ENCODE data around the gene EPB41L1.

EPB41L1 gene

DNA sequence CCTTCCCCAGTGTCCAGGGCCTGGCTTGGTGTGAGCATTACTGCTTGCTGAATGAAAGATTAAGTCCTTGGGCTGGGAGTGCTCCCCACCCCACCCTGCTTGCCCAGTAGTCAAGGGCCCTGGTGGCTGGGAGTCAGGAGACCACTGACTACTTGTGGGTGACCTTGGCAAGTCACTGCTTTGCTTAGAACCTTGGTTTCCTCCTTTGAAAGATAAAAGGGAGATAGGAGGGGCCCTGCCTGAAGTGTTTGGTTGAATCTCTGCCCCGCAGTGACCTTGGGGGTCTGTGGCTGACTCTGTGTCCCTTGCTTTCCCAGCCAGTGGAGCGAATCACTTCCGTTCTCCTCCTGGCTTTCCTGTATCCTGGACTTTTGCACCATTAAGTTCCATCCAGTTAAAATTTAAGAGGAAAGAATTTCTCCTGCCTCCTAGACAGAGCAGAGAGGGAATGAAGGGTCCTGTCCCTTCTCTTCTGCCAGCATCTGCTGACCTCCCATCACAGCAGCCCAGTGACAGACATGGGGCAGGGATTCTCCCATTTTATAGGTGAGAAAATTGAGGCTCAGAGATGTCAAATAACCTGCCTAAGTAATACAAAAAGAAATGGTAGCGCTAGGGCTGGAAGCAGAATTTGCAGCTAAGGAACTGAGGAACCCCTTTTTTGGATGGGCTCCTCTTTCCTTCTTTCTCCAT lies 3.5 kb upstream of the EPB41L1 start:
- Histone ChIP-seq H3K4me3 (ENCODE audit: low read depth, low read length) (no peak overlapping the region), H3K27me3 (ENCODE audit: insufficient read depth, low read depth, severe bottlenecking) (no peaks in the 10 kb centered on the region), H3K27ac (no peak overlapping the region), H3K36me3 (no peaks in the 10 kb centered on the region), H3K9me3 (ENCODE audit: severe bottlenecking) (no peaks in the 10 kb centered on the region)
- no peak for TF ChIP-seq CTCF (IDR thresholded peaks at IDR 0.05; ENCODE audit: low read depth, low read length)
- DNase-seq: no peak

GRCh38 chr20:36152261-36152660 lies 2.3 kb upstream of the EPB41L1 start:
- H3K27ac ChIP-seq: no peak overlapping the region
- DNase-seq: no peak
- no peak overlapping the region for H3K4me3 ChIP-seq (ENCODE audit: low read depth, low read length)
- TF ChIP-seq CTCF (IDR thresholded peaks at IDR 0.05; ENCODE audit: low read depth, low read length): no peak
- no peaks in the 10 kb centered on the region for H3K36me3 ChIP-seq
- no peaks in the 10 kb centered on the region for H3K9me3 ChIP-seq (ENCODE audit: severe bottlenecking)
- no peaks in the 10 kb centered on the region for H3K27me3 ChIP-seq (ENCODE audit: insufficient read depth, low read depth, severe bottlenecking)

GRCh38 chr20:36153204-36153603 lies 1.3 kb upstream of the EPB41L1 start:
- no peaks in the 10 kb centered on the region for H3K27me3 ChIP-seq (ENCODE audit: insufficient read depth, low read depth, severe bottlenecking)
- H3K4me3 ChIP-seq (ENCODE audit: low read depth, low read length): no peak overlapping the region
- H3K36me3 ChIP-seq: no peaks in the 10 kb centered on the region
- no peak for DNase-seq
- no peak for TF ChIP-seq CTCF (IDR thresholded peaks at IDR 0.05; ENCODE audit: low read depth, low read length)
- H3K27ac ChIP-seq: no peak overlapping the region
- no peaks in the 10 kb centered on the region for H3K9me3 ChIP-seq (ENCODE audit: severe bottlenecking)

DNA sequence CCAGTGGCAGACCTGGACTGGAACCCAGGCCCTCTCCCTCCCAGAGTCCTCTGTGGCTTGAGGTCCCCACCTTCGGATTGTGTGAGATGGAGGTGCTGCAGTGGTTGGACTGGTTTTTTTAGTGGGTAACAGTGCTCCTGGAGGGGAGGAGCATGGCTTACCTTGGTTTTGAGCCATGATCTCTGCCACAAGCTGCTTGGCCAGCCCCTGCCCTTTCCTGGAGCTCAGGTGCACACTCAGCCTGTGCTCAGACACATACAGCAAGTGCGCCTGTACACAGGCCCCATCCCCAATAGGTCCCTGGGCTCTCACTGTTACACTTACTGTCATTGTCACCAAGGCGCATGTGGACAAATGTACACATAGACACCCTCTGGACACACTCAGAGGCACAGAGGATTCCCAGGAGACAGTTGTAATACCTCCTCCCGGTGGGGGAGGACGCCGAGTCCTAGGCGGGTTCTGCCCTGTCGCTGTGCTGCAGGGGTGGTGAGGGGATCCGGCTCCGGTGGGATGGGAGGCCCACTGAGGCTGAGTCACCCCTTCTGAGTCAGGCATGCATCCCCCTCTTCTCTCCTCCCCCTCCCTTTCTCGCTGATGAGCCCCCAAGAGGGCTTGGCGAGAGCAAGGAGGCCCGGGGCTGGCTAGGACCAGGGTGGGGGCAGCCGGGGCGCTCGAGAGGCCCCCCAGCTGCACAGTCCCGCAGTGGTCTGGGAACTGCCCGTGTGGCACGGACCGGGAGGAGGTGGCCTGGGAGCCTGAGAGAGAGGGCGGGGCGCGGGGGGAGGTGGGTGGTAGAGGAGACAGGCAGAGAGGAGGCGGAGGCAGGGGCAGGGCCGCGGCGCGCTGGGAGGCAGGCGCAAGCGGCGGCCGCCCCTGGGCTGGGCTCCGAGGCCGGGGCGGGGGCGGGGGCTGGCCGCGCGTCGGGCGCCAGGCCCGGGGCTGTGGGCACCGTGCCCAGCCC lies 522 bp upstream of the EPB41L1 start:
- Histone ChIP-seq H3K4me3 (ENCODE audit: low read depth, low read length) (peak overlapping the region; percentile 64), H3K9me3 (ENCODE audit: severe bottlenecking) (no peaks in the 10 kb centered on the region), H3K27me3 (ENCODE audit: insufficient read depth, low read depth, severe bottlenecking) (no peaks in the 10 kb centered on the region), H3K36me3 (no peaks in the 10 kb centered on the region), H3K27ac (peak overlapping the region; percentile 51)
- peak; percentile 90 for DNase-seq
- no peak for TF ChIP-seq CTCF (IDR thresholded peaks at IDR 0.05; ENCODE audit: low read depth, low read length)

DNA sequence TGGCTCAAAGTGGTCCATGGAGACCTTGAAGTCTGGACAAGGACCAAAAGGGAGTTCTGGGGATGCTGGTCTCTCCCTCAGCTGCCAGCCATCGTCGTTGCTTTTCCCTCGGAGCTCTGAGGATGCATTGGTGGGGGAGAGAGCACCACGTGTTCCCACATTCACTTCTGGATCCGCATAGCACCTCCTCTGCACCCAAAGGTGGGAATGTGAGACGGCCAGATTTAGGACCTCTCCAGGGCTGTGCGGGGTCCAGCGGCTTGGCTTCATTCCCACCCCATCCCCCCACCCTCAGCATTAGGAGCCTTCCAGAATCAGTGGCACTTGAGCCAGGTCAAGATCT lies 1.1 kb downstream of the EPB41L1 start:
- DNase-seq: no peak
- no peak overlapping the region for H3K4me3 ChIP-seq (ENCODE audit: low read depth, low read length)
- TF ChIP-seq CTCF (IDR thresholded peaks at IDR 0.05; ENCODE audit: low read depth, low read length): no peak

More for the DNA sequence above, 1.1 kb downstream of the EPB41L1 start:
- Histone ChIP-seq H3K27ac (no peak overlapping the region), H3K9me3 (ENCODE audit: severe bottlenecking) (no peaks in the 10 kb centered on the region), H3K27me3 (ENCODE audit: insufficient read depth, low read depth, severe bottlenecking) (no peaks in the 10 kb centered on the region), H3K36me3 (no peaks in the 10 kb centered on the region)
